H1 (cell line): ENCODE measurements around the gene SLFNL1. TPM values are rescaled to one million over a fixed set of nuclear protein-coding genes. Genes with fewer than 3 reads are reported as not detected.

Source experiments
- CTCF ChIA-PET: fragments of 300-600 bp; sonication (Branson Sonifier 250); formaldehyde crosslinking; loops from one replicate; lab custom pipeline; 2021; ENCODE audit not compliant: partially characterized antibody; lab: Charles Lee
- POLR2A ChIA-PET: fragments of 300-600 bp; sonication (Branson Sonifier 250); formaldehyde crosslinking; loops from one replicate; lab custom pipeline; 2021; ENCODE audit warnings: inconsistent platforms; ENCODE audit not compliant: partially characterized antibody; lab: Charles Lee
- DNase-seq, 2 experiments: peaks; one replicate each; pipeline versions ENCODE4 v3.0.0 to v3.0.0-alpha.2; 2010 to 2022; ENCODE audit warnings: low spot score in 2 of 2, low read depth in 1 of 2, mixed read lengths in 1 of 2
- FAIRE-seq: peaks from 2 replicates; lab custom pipeline; 2011; peaks lifted over from hg19 to GRCh38; lab: Jason Lieb, UNC
- H2AFZ ChIP-seq: 2 replicates; pipeline ENCODE4 v1.8.1; 2012; ENCODE audit warnings: low read length, inconsistent platforms
- H2AK5ac ChIP-seq: 2 replicates; pipeline ENCODE4 v1.6.1; 2013; ENCODE audit warnings: low read depth, low read length
- H2BK120ac ChIP-seq: replicated peaks from 2 replicates; pipeline ENCODE3; 2013; ENCODE audit warnings: low read depth, low read length, inconsistent platforms
- H2BK12ac ChIP-seq: 2 replicates; pipeline ENCODE4 v1.6.1; 2013; ENCODE audit warnings: low read depth, low read length
- H2BK15ac ChIP-seq: 2 replicates; pipeline ENCODE4 v1.6.1; 2013; ENCODE audit warnings: low read length
- H2BK20ac ChIP-seq: 2 replicates; pipeline ENCODE4 v1.6.1; 2013; ENCODE audit warnings: low read length
- H2BK5ac ChIP-seq: 2 replicates; pipeline ENCODE4 v1.6.1; 2013; ENCODE audit warnings: low read depth, low read length
- H3K14ac ChIP-seq: 2 replicates; pipeline ENCODE4 v1.6.1; 2013; ENCODE audit warnings: inconsistent platforms; ENCODE audit not compliant: insufficient read length
- H3K18ac ChIP-seq: 2 replicates; pipeline ENCODE4 v1.6.1; 2013; ENCODE audit warnings: low read length; ENCODE audit errors: extremely low read depth
- H3K23ac ChIP-seq: 2 replicates; pipeline ENCODE4 v1.6.1; 2013; ENCODE audit warnings: inconsistent platforms; ENCODE audit not compliant: insufficient read length
- H3K23me2 ChIP-seq: 2 replicates; pipeline ENCODE4 v1.6.1; 2013; ENCODE audit warnings: low read depth, low read length
- H3K27ac ChIP-seq: 2 replicates; pipeline ENCODE4 v1.6.1; 2011; ENCODE audit warnings: low read depth, low read length, inconsistent platforms
- H3K27me3 ChIP-seq, 4 experiments: replicated peaks in 1 of 4; 1 replicate in 1 of 4; 2 replicates in 3 of 4; pipeline versions ENCODE4 v1.6.1 to v1.8.1; 2011 to 2013; ENCODE audit warnings: low read length in 3 of 4, mild to moderate bottlenecking in 3 of 4, inconsistent platforms in 2 of 4, mixed read lengths in 2 of 4, moderate library complexity in 1 of 4; ENCODE audit not compliant: control insufficient read depth in 3 of 4, insufficient read depth in 3 of 4; ENCODE audit errors: extremely low read depth in 1 of 4
- H3K36me3 ChIP-seq, 4 experiments: 2 replicates each; pipeline versions ENCODE4 v1.6.1 to v1.8.1; 2011 to 2013; ENCODE audit warnings: mild to moderate bottlenecking in 4 of 4, low read length in 3 of 4, moderate library complexity in 2 of 4, control low read depth in 1 of 4, inconsistent platforms in 1 of 4; ENCODE audit not compliant: insufficient read depth in 4 of 4, control insufficient read depth in 2 of 4
- H3K4ac ChIP-seq: replicated peaks from 2 replicates; pipeline ENCODE3; 2013; ENCODE audit warnings: low read length, low read depth, mixed read lengths, inconsistent platforms; ENCODE audit not compliant: insufficient read length
- H3K4me1 ChIP-seq, 4 experiments: replicated peaks in 1 of 4; 1 replicate in 1 of 4; 2 replicates in 3 of 4; pipeline versions ENCODE4 v1.6.1 to v1.8.1; 2011 to 2013; ENCODE audit warnings: low read length in 3 of 4, inconsistent platforms in 2 of 4, mixed read lengths in 1 of 4; ENCODE audit not compliant: insufficient read depth in 4 of 4, control insufficient read depth in 3 of 4
- H3K4me2 ChIP-seq, 2 experiments: 2 replicates each; pipeline versions ENCODE4 v1.6.1 to v1.8.1; 2011 to 2013; ENCODE audit warnings: low read depth in 2 of 2, low read length in 2 of 2, control low read depth in 1 of 2, inconsistent platforms in 1 of 2, mild to moderate bottlenecking in 1 of 2; ENCODE audit not compliant: insufficient read depth in 1 of 2
- H3K4me3 ChIP-seq, 4 experiments: fragments of 200-600, 300-600 bp in 1 of 4; sonication (generic), shearing (Covaris generic), sonication (Bioruptor Twin) in 1 of 4; 2 replicates each; pipeline versions ENCODE4 v1.5.1 to v1.8.1; 2011 to 2016; ENCODE audit warnings: low read length in 4 of 4, low read depth in 3 of 4, control low read depth in 2 of 4, inconsistent platforms in 2 of 4, mild to moderate bottlenecking in 2 of 4, mixed read lengths in 1 of 4, moderate library complexity in 1 of 4; ENCODE audit not compliant: insufficient read depth in 2 of 4; ENCODE audit errors: extremely low read depth in 1 of 4
- H3K56ac ChIP-seq: replicated peaks from 2 replicates; pipeline ENCODE3; 2013; ENCODE audit warnings: low read depth, mild to moderate bottlenecking, mixed read lengths, low read length, inconsistent platforms; ENCODE audit not compliant: insufficient read length
- H3K79me1 ChIP-seq: 2 replicates; pipeline ENCODE4 v1.6.1; 2013; ENCODE audit warnings: low read depth, low read length, control low read depth
- H3K79me2 ChIP-seq, 2 experiments: 2 replicates each; pipeline versions ENCODE4 v1.6.1 to v1.8.1; 2012 to 2013; ENCODE audit warnings: low read length in 2 of 2, mild to moderate bottlenecking in 2 of 2, inconsistent platforms in 1 of 2; ENCODE audit not compliant: insufficient read depth in 2 of 2, control insufficient read depth in 1 of 2
- H3K9ac ChIP-seq, 4 experiments: replicated peaks in 1 of 4; 1 replicate in 1 of 4; 2 replicates in 3 of 4; pipeline versions ENCODE4 v1.6.1 to v1.8.1; 2011 to 2013; ENCODE audit warnings: low read depth in 3 of 4, low read length in 3 of 4, control low read depth in 2 of 4, mild to moderate bottlenecking in 2 of 4, moderate library complexity in 2 of 4, inconsistent platforms in 1 of 4; ENCODE audit errors: extremely low read depth in 1 of 4
- H3K9me3 ChIP-seq, 2 experiments: 2 replicates each; pipeline versions ENCODE4 v1.6.1 to v1.8.1; 2012 to 2013; ENCODE audit warnings: mild to moderate bottlenecking in 2 of 2, moderate library complexity in 2 of 2, control low read depth in 1 of 2, inconsistent platforms in 1 of 2, low read depth in 1 of 2, low read length in 1 of 2, mixed read lengths in 1 of 2; ENCODE audit not compliant: insufficient read depth in 2 of 2
- H4K20me1 ChIP-seq, 2 experiments: replicated peaks in 1 of 2; 2 replicates each; pipeline versions ENCODE3 to v1.8.1; 2011 to 2013; ENCODE audit warnings: inconsistent platforms in 2 of 2, low read length in 2 of 2, mild to moderate bottlenecking in 1 of 2; ENCODE audit not compliant: insufficient read depth in 2 of 2, control insufficient read depth in 1 of 2
- H4K5ac ChIP-seq: 2 replicates; pipeline ENCODE4 v1.6.1; 2013; ENCODE audit warnings: low read length, low read depth, mixed read lengths, inconsistent platforms; ENCODE audit not compliant: insufficient read length
- H4K8ac ChIP-seq: 2 replicates; pipeline ENCODE4 v1.8.0; 2013; ENCODE audit warnings: mild to moderate bottlenecking, moderate library complexity, low read length, inconsistent platforms; ENCODE audit not compliant: insufficient read depth; ENCODE audit errors: extremely low read depth
- H4K91ac ChIP-seq: replicated peaks from 2 replicates; pipeline ENCODE3; 2013; ENCODE audit warnings: low read length, mixed read lengths, inconsistent platforms; ENCODE audit not compliant: insufficient read length
- HDAC2 ChIP-seq, 2 experiments: fragments of 300-600 bp in 1 of 2; sonication (generic) in 1 of 2; IDR thresholded peaks; 2 replicates each; pipeline ENCODE4 v1.6.1; 2011 to 2012; ENCODE audit warnings: low read depth in 2 of 2, low read length in 2 of 2, mild to moderate bottlenecking in 2 of 2, moderate library complexity in 2 of 2, borderline replicate concordance in 1 of 2, inconsistent platforms in 1 of 2
- HDAC6 ChIP-seq: IDR thresholded peaks from one replicate; pipeline ENCODE4 v1.7.1; 2012; ENCODE audit warnings: low read depth, mild to moderate bottlenecking, inconsistent platforms, low read length, moderate library complexity
- MAX ChIP-seq: IDR thresholded peaks from 2 replicates; pipeline ENCODE4 v1.6.1; 2012; ENCODE audit warnings: inconsistent platforms
- NRF1 ChIP-seq: IDR thresholded peaks from 2 replicates; pipeline ENCODE4 v1.6.1; 2011; ENCODE audit warnings: mild to moderate bottlenecking, low read depth, low read length, improper control_type of control experiment
- RBBP5 ChIP-seq: IDR thresholded peaks from 2 replicates; pipeline ENCODE4 v1.7.1; 2012; ENCODE audit warnings: low read depth, mild to moderate bottlenecking, inconsistent platforms, low read length, moderate library complexity, borderline replicate concordance
- SP1 ChIP-seq: IDR thresholded peaks from 2 replicates; pipeline ENCODE4 v1.6.1; 2011; ENCODE audit warnings: low read depth, low read length
- TCF12 ChIP-seq: IDR thresholded peaks from 2 replicates; pipeline ENCODE4 v1.6.1; 2011; ENCODE audit warnings: low read depth, mild to moderate bottlenecking, low read length
- WGBS, 2 experiments: shearing (Covaris generic) in 1 of 2; methylation state at CpG; one replicate each; pipeline versions ENCODE4 v1.1.6 to v1.1.7; 2013 to 2015; ENCODE audit warnings: low lambda C conversion rate in 2 of 2, mixed read lengths in 2 of 2, inconsistent platforms in 1 of 2, low coverage in 1 of 2, missing lambda C conversion rate in 1 of 2; ENCODE audit not compliant: insufficient replicate concordance in 2 of 2, insufficient coverage in 1 of 2, insufficient read length in 1 of 2; ENCODE audit errors: extremely low coverage in 1 of 2, missing lambda C conversion rate in 1 of 2; 5-methylcytosine and 5-hydroxymethylcytosine counted together
- polyA plus RNA-seq, 7 experiments: library from polyadenylated mRNA; depleted of rRNA in 3 of 7; stranded (reverse) in 5 of 7; unstranded in 2 of 7; fragments of >200 nt in 5 of 7; fragments of 200-250 nt in 2 of 7; gene quantifications; 1 replicate in 5 of 7; 2 replicates in 1 of 7; 4 replicates in 1 of 7; pipeline versions ENCODE4 v1.2.1 to v1.2.3, GENCODE V29; 2011 to 2013; ENCODE audit warnings: missing spikeins in 2 of 7, mixed read lengths in 2 of 7
- total RNA-seq: library from RNA; stranded (reverse); fragmentation: NEBNext Ultra II Directional; extraction: Animal tissue kit (Norgen Biotek cat#: 25700); gene quantifications from 2 replicates; pipeline ENCODE4 v1.2.1, GENCODE V29; 2021

SLFNL1 gene
- total and polyA plus RNA-seq, 2 of the 8 experiments (the other 6 are each of a cell fraction or from before 2014, with no cell fraction given) = not detected

- no peaks in the 10 kb centered on the region for H3K23me2 ChIP-seq
- H3K18ac ChIP-seq = no peak overlapping the region
- H2BK20ac ChIP-seq = no peak overlapping the region
- no peak overlapping the region for H3K4me3 ChIP-seq
- no peak overlapping the region for H4K91ac ChIP-seq
- no peak overlapping the region for H4K5ac ChIP-seq
- no peak overlapping the region for H2BK5ac ChIP-seq
- CTCF ChIA-PET = no interaction called here
- FAIRE-seq (no peak), DNase-seq (no peak)
- no peaks in the 10 kb centered on the region for H4K20me1 ChIP-seq
- H2AFZ ChIP-seq = no peak overlapping the region
- no peak overlapping the region for H4K8ac ChIP-seq
- no peaks in the 10 kb centered on the region for H3K27me3 ChIP-seq
- no peak overlapping the region for H3K14ac ChIP-seq
- no peak overlapping the region for H2BK12ac ChIP-seq
- H3K27ac ChIP-seq = no peak overlapping the region
- H2BK15ac ChIP-seq = no peak overlapping the region
- no peaks in the 10 kb centered on the region for H3K79me1 ChIP-seq
- peaks cover 0 to 2% (median 0%) of the 10 kb centered on the region in 4 experiments; a peak in 1 of 8 replicates for H3K36me3 ChIP-seq
- H2BK120ac ChIP-seq = no peak overlapping the region
- H3K79me2 ChIP-seq = no peaks in the 10 kb centered on the region
- no peak overlapping the region for H3K23ac ChIP-seq
- no peak overlapping the region for H3K9ac ChIP-seq
- H3K56ac ChIP-seq = no peak overlapping the region
- no peaks in the 10 kb centered on the region for H3K4me1 ChIP-seq
- H3K9me3 ChIP-seq = no peaks in the 10 kb centered on the region
- no peak overlapping the region for H3K4me2 ChIP-seq
- POLR2A ChIA-PET = no interaction called here
- TF ChIP-seq NRF1 = no peak
- no peak for TF ChIP-seq TCF12
- no peak for TF ChIP-seq RBBP5
- no peak for TF ChIP-seq SP1
- TF ChIP-seq HDAC2 (IDR thresholded peaks at IDR 0.05; ENCODE audit: borderline replicate concordance in 1 of 2, low read depth in 2 of 2, low read length in 2 of 2) = no peak
- TF ChIP-seq MAX = peak; percentile 70
- TF ChIP-seq HDAC6 = no peak
- TF ChIP-seq, all 59 proteins: peak for 1
- 66% methylated on average over 2 of the region's 2 CpGs; no CpG with 5 or more reads in 1 of the 2 experiments for WGBS, 2 experiments
- H3K4ac ChIP-seq = no peak overlapping the region
- no peak overlapping the region for H2AK5ac ChIP-seq
These were observed 31.8 kb upstream of the SLFNL1 start for GRCh38 chr1:41053316-41053715.
